HCT116 (cell line): ENCODE measurements around the gene ALDH4A1. TPM values are rescaled to one million over a fixed set of nuclear protein-coding genes. Genes with fewer than 3 reads are reported as not detected.

Source experiments
- ATAC-seq: fragments of 200-7000 bp; cut with Tn5 transposase; 2 replicates; pipeline ENCODE4 v1.9.1; 2020; ENCODE audit warnings: mild to moderate bottlenecking, moderate library complexity
- BruUV-seq: library from RNA; stranded (reverse); fragments of 400-500 nt; replicated peaks from 2 replicates; lab custom pipeline; 2021; lab: Mats Ljungman, UMichigan
- CTCF ChIA-PET: fragments of 300-600 bp; sonication (Branson Sonifier 250); formaldehyde crosslinking; loops from one replicate; lab custom pipeline; 2021; ENCODE audit warnings: antibody characterized with exemption; lab: Charles Lee
- POLR2A ChIA-PET: fragments of 300-600, 350-600 bp; sonication (Branson Sonifier 250); formaldehyde crosslinking; loops from one replicate; lab custom pipeline; 2021; ENCODE audit warnings: antibody characterized with exemption; lab: Charles Lee
- RAD21 ChIA-PET, 2 experiments: fragments of 300-600 bp; sonication (Branson Sonifier 250); formaldehyde crosslinking; loops; one replicate each; lab custom pipeline; 2023; ENCODE audit warnings: low total read pairs in 2 of 2; ENCODE audit not compliant: uncharacterized antibody in 2 of 2, unreplicated experiment in 2 of 2, low non-redundant PET in 1 of 2; lab: Charles Lee
- DNase-seq: peaks from one replicate; pipeline ENCODE4 v3.0.0-alpha.2; 2010; ENCODE audit warnings: low read depth, low spot score
- H2AFZ ChIP-seq: fragments of 200-600 bp; shearing (Covaris generic), sonication (generic); 2 replicates; pipeline ENCODE4 v1.6.1; 2017; ENCODE audit warnings: low read depth, mixed run types, mixed read lengths, antibody characterized with exemption, low read length; ENCODE audit not compliant: poor library complexity, severe bottlenecking
- H3K27ac ChIP-seq: 2 replicates; pipeline ENCODE4 v1.5.1; 2012; ENCODE audit warnings: low read depth, low read length
- H3K27me3 ChIP-seq: fragments of 200-600 bp; sonication (generic); 2 replicates; pipeline ENCODE4 v1.6.1; 2016; ENCODE audit warnings: mixed run types, low read length, mixed read lengths; ENCODE audit not compliant: insufficient read depth
- H3K36me3 ChIP-seq, 2 experiments: fragments of 200-500 bp in 1 of 2; fragments of 200-600 bp in 1 of 2; sonication (Bioruptor generic) in 1 of 2; sonication (generic) in 1 of 2; 2 replicates each; pipeline versions ENCODE4 v1.5.1 to v1.6.1; 2014 to 2016; ENCODE audit warnings: low read length in 2 of 2, inconsistent platforms in 1 of 2, mixed read lengths in 1 of 2, mixed run types in 1 of 2; ENCODE audit not compliant: insufficient read depth in 2 of 2, control insufficient read depth in 1 of 2
- H3K4me1 ChIP-seq, 2 experiments: fragments of 200-600 bp in 1 of 2; sonication (generic) in 1 of 2; 2 replicates each; pipeline versions ENCODE4 v1.5.1 to v1.6.1; 2012 to 2017; ENCODE audit warnings: low read length in 2 of 2, inconsistent platforms in 1 of 2, mild to moderate bottlenecking in 1 of 2, mixed read lengths in 1 of 2, mixed run types in 1 of 2, moderate library complexity in 1 of 2; ENCODE audit not compliant: insufficient read depth in 2 of 2, control insufficient read depth in 1 of 2
- H3K4me2 ChIP-seq: fragments of 200-600 bp; sonication (generic); 2 replicates; pipeline ENCODE4 v1.6.1; 2017; ENCODE audit warnings: mixed run types, low read length, mixed read lengths
- H3K4me3 ChIP-seq, 2 experiments: fragments of 200-600 bp in 1 of 2; sonication (generic) in 1 of 2; replicated peaks in 1 of 2; 2 replicates each; pipeline ENCODE4 v1.5.1; 2011 to 2016; ENCODE audit warnings: low read length in 2 of 2, control low read depth in 1 of 2, low read depth in 1 of 2, mild to moderate bottlenecking in 1 of 2, mixed read lengths in 1 of 2, mixed run types in 1 of 2
- H3K79me2 ChIP-seq: fragments of 200-600 bp; sonication (generic); 2 replicates; pipeline ENCODE4 v1.6.1; 2017; ENCODE audit warnings: mild to moderate bottlenecking, mixed run types, low read length, moderate library complexity, mixed read lengths; ENCODE audit not compliant: insufficient read depth
- H3K9ac ChIP-seq: fragments of 200-600 bp; sonication (generic); 2 replicates; pipeline ENCODE4 v1.6.1; 2016; ENCODE audit warnings: low read length, mixed read lengths
- H3K9me2 ChIP-seq: fragments of 200-600 bp; sonication (generic), shearing (Covaris generic); 2 replicates; pipeline ENCODE4 v1.6.1; 2017; ENCODE audit warnings: mixed run types, mild to moderate bottlenecking, moderate library complexity; ENCODE audit not compliant: insufficient read depth
- H3K9me3 ChIP-seq, 2 experiments: fragments of 200-500 bp in 1 of 2; fragments of 200-600 bp in 1 of 2; sonication (Bioruptor generic) in 1 of 2; sonication (generic) in 1 of 2; 2 replicates each; pipeline ENCODE4 v1.6.1; 2014 to 2017; ENCODE audit warnings: low read length in 2 of 2, mixed read lengths in 2 of 2, inconsistent platforms in 1 of 2, low read depth in 1 of 2, mild to moderate bottlenecking in 1 of 2, mixed run types in 1 of 2, moderate library complexity in 1 of 2; ENCODE audit not compliant: control insufficient read depth in 1 of 2, insufficient read depth in 1 of 2
- H4K20me1 ChIP-seq: fragments of 200-600 bp; sonication (generic), shearing (Covaris generic); 2 replicates; pipeline ENCODE4 v1.6.1; 2017; ENCODE audit warnings: mixed run types, mild to moderate bottlenecking, moderate library complexity; ENCODE audit not compliant: insufficient read depth
- EGR1 ChIP-seq: IDR thresholded peaks from 2 replicates; pipeline ENCODE4 v1.6.1; 2012; ENCODE audit warnings: low read depth
- EZH2 ChIP-seq: fragments of 200-600 bp; sonication (generic); IDR thresholded peaks from 2 replicates; pipeline ENCODE4 v1.6.1; 2017; ENCODE audit warnings: antibody characterized with exemption, mixed run types
- FOSL1 ChIP-seq: IDR thresholded peaks from 2 replicates; pipeline ENCODE4 v1.6.1; 2012; ENCODE audit warnings: low read depth
- YY1 ChIP-seq: IDR thresholded peaks from 2 replicates; pipeline ENCODE4 v1.6.1; 2011; ENCODE audit warnings: low read length, low read depth, moderate library complexity, mild to moderate bottlenecking; ENCODE audit not compliant: insufficient replicate concordance; ENCODE audit errors: extremely low read depth
- ZFX ChIP-seq: fragments of 450-650 bp; IDR thresholded peaks from 2 replicates; pipeline ENCODE4 v1.6.1; 2017
- intact Hi-C: fragments of 100-400 bp; cut with micrococcal nuclease; formaldehyde crosslinking; loops from 2 replicates; pipeline ENCODE4 v1.10.0; 2022
- total RNA-seq: library from RNA; stranded (reverse); gene quantifications from one replicate; pipeline ENCODE4 v1.2.1, GENCODE V29; 2021; ENCODE audit not compliant: unreplicated experiment
- TF ChIP-seq, protein P1 (sequence below): IDR thresholded peaks from 2 replicates; pipeline ENCODE4 v1.6.1; 2012
- TF ChIP-seq, protein P2 (sequence below), 3 experiments: fragments of 200-600 bp in 1 of 3; sonication (generic) in 1 of 3; IDR thresholded peaks in 2 of 3; conservative IDR thresholded peaks in 1 of 3; 2 replicates each; pipeline ENCODE4 v1.5.1; 2012 to 2017; ENCODE audit warnings: low read depth in 2 of 3, low read length in 2 of 3, antibody characterized with exemption in 1 of 3, borderline replicate concordance in 1 of 3, control low read depth in 1 of 3, mild to moderate bottlenecking in 1 of 3, mixed read lengths in 1 of 3, mixed run types in 1 of 3, moderate library complexity in 1 of 3; ENCODE audit not compliant: insufficient read depth in 1 of 3
- TF ChIP-seq, protein P3 (sequence below): IDR thresholded peaks from 2 replicates; pipeline ENCODE4 v1.6.1; 2011; ENCODE audit warnings: mild to moderate bottlenecking, low read length, moderate library complexity; ENCODE audit not compliant: insufficient replicate concordance; ENCODE audit errors: extremely low read depth

Gene ALDH4A1
- total RNA-seq, 1 experiment from 2014 or later: 12.6 TPM

DNA sequence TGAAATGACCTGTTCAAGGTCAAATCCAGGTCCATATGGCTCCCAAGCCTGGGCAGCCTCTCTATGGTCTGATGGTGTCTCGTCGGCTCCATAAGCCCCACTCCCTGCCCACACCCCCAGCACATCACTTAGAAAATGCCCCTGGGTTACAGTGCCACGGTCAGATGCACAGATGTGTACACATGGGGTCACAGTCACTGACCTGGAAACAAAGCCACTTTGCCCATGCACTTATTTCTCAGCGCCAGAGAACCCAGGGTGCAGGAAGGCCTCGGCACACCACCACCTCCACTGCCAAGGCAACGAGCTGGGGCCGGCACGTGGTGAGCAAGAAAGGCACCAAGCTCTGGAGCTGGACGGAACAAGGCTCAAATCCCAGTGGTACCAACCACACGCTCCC is 29.4 kb upstream of the ALDH4A1 start:
- Histone ChIP-seq H3K4me3 (no peak overlapping the region), H3K4me1 (peaks cover 23 to 60% of the 10 kb centered on the region in 2 experiments), H3K9ac (no peak overlapping the region), H3K9me3 (no peaks in the 10 kb centered on the region), H3K27me3 (no peaks in the 10 kb centered on the region), H2AFZ (no peak overlapping the region), H3K79me2 (peaks cover 88% of the 10 kb centered on the region), H3K27ac (no peak overlapping the region), H3K36me3 (no peaks in the 10 kb centered on the region), H3K4me2 (no peak overlapping the region), H3K9me2 (no peaks in the 10 kb centered on the region), H4K20me1 (no peaks in the 10 kb centered on the region)
- BruUV-seq: no TSS peak
- ChIA-PET POLR2A (no interaction called here), CTCF (interaction anchor here (0.8 to 1.7 kb wide), 2 partner anchors 18 to 25 kb away, joined by 4 to 7 read pairs; no protein-coding TSS in a partner anchor), RAD21 (no interaction called here)
- no peak for DNase-seq
- no peak for TF ChIP-seq FOSL1
- TF ChIP-seq YY1: no peak
- no peak for TF ChIP-seq EZH2
- TF ChIP-seq, protein P1, sequence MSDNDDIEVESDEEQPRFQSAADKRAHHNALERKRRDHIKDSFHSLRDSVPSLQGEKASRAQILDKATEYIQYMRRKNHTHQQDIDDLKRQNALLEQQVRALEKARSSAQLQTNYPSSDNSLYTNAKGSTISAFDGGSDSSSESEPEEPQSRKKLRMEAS: no peak
- TF ChIP-seq, protein P2, sequence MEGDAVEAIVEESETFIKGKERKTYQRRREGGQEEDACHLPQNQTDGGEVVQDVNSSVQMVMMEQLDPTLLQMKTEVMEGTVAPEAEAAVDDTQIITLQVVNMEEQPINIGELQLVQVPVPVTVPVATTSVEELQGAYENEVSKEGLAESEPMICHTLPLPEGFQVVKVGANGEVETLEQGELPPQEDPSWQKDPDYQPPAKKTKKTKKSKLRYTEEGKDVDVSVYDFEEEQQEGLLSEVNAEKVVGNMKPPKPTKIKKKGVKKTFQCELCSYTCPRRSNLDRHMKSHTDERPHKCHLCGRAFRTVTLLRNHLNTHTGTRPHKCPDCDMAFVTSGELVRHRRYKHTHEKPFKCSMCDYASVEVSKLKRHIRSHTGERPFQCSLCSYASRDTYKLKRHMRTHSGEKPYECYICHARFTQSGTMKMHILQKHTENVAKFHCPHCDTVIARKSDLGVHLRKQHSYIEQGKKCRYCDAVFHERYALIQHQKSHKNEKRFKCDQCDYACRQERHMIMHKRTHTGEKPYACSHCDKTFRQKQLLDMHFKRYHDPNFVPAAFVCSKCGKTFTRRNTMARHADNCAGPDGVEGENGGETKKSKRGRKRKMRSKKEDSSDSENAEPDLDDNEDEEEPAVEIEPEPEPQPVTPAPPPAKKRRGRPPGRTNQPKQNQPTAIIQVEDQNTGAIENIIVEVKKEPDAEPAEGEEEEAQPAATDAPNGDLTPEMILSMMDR (IDR thresholded peaks at IDR 0.05 in 2 of 3, conservative IDR thresholded peaks at IDR 0.05 in 1 of 3; ENCODE audit: borderline replicate concordance in 1 of 3, insufficient read depth in 1 of 3, low read depth in 2 of 3, low read length in 2 of 3): no peak
- TF ChIP-seq, protein P3, sequence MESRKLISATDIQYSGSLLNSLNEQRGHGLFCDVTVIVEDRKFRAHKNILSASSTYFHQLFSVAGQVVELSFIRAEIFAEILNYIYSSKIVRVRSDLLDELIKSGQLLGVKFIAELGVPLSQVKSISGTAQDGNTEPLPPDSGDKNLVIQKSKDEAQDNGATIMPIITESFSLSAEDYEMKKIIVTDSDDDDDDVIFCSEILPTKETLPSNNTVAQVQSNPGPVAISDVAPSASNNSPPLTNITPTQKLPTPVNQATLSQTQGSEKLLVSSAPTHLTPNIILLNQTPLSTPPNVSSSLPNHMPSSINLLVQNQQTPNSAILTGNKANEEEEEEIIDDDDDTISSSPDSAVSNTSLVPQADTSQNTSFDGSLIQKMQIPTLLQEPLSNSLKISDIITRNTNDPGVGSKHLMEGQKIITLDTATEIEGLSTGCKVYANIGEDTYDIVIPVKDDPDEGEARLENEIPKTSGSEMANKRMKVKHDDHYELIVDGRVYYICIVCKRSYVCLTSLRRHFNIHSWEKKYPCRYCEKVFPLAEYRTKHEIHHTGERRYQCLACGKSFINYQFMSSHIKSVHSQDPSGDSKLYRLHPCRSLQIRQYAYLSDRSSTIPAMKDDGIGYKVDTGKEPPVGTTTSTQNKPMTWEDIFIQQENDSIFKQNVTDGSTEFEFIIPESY: no peak
- TF ChIP-seq ZFX: no peak
- no peak for TF ChIP-seq EGR1
- ATAC-seq: no peak
- intact Hi-C loops: no loop called here
